HEK293 (cell line): Measurements from ENCODE around the gene TMEM150C.
A peak's percentile ranks its signal among the peaks of the same experiment; 100 is the strongest.

Source experiments
- CTCF ChIA-PET: fragments of 350-600 bp; formaldehyde crosslinking; extraction: SDS; loops from one replicate; lab custom pipeline; 2021; ENCODE audit warnings: antibody characterized with exemption; lab: Yijun Ruan, JAX
- POLR2A ChIA-PET: fragments of 300-600 bp; formaldehyde crosslinking; extraction: SDS; loops from one replicate; lab custom pipeline; 2020; ENCODE audit warnings: antibody characterized with exemption, inconsistent platforms; lab: Yijun Ruan, JAX
- H3K27ac ChIP-seq: fragments of 200-500 bp; sonication (Bioruptor generic); 2 replicates; pipeline ENCODE4 v1.5.1; 2014; ENCODE audit warnings: low read depth, low read length, control low read depth, inconsistent platforms; ENCODE audit errors: extremely low read depth
- H3K36me3 ChIP-seq, 2 experiments: fragments of 200-500 bp in 1 of 2; sonication (Bioruptor generic) in 1 of 2; 1 replicate in 1 of 2; 2 replicates in 1 of 2; pipeline ENCODE4 v1.5.1; 2014 to 2017; ENCODE audit warnings: inconsistent platforms in 2 of 2, low read length in 2 of 2; ENCODE audit not compliant: control insufficient read depth in 2 of 2, insufficient read depth in 1 of 2
- H3K4me1 ChIP-seq: fragments of 200-500 bp; sonication (Bioruptor generic); 2 replicates; pipeline ENCODE4 v1.5.1; 2014; ENCODE audit warnings: mild to moderate bottlenecking, low read length, inconsistent platforms; ENCODE audit not compliant: control insufficient read depth, insufficient read depth
- H3K4me3 ChIP-seq: 2 replicates; pipeline ENCODE4 v1.5.1; 2011; ENCODE audit warnings: low read depth, mild to moderate bottlenecking, control low read depth, low read length, moderate library complexity
- H3K9me3 ChIP-seq: fragments of 200-500 bp; sonication (Bioruptor generic); 2 replicates; pipeline ENCODE4 v1.5.1; 2014; ENCODE audit warnings: low read depth, low read length, inconsistent platforms; ENCODE audit not compliant: control insufficient read depth, insufficient read depth
- BCL11B ChIP-seq: fragments of 450-650 bp; formaldehyde crosslinking; IDR thresholded peaks from 2 replicates; pipeline ENCODE4 v1.5.1; 2016; ENCODE audit warnings: low read depth, missing biosample characterization, missing genetic modification characterization
- GLIS1 ChIP-seq: fragments of 450-650 bp; formaldehyde crosslinking; IDR thresholded peaks from 2 replicates; pipeline ENCODE4 v1.5.1; 2016; ENCODE audit warnings: missing biosample characterization, missing genetic modification characterization
- PRDM4 ChIP-seq: fragments of 450-650 bp; formaldehyde crosslinking; IDR thresholded peaks from 2 replicates; pipeline ENCODE4 v1.5.1; 2017; ENCODE audit warnings: missing biosample characterization, missing genetic modification characterization
- SP2 ChIP-seq: fragments of 450-650 bp; formaldehyde crosslinking; IDR thresholded peaks from 2 replicates; pipeline ENCODE4 v1.5.1; 2016; ENCODE audit warnings: missing biosample characterization, missing genetic modification characterization
- ZBTB17 ChIP-seq: fragments of 450-650 bp; formaldehyde crosslinking; IDR thresholded peaks from 2 replicates; pipeline ENCODE4 v1.5.1; 2016; ENCODE audit warnings: missing biosample characterization, missing genetic modification characterization
- ZBTB20 ChIP-seq: fragments of 450-650 bp; formaldehyde crosslinking; IDR thresholded peaks from 2 replicates; pipeline ENCODE4 v1.5.1; 2016; ENCODE audit warnings: missing biosample characterization, missing genetic modification characterization
- ZBTB6 ChIP-seq: fragments of 450-650 bp; formaldehyde crosslinking; IDR thresholded peaks from 2 replicates; pipeline ENCODE4 v1.5.1; 2017; ENCODE audit warnings: missing biosample characterization, missing genetic modification characterization
- ZBTB8A ChIP-seq: fragments of 450-650 bp; formaldehyde crosslinking; IDR thresholded peaks from 2 replicates; pipeline ENCODE4 v1.5.1; 2016; ENCODE audit warnings: missing biosample characterization, missing genetic modification characterization
- ZFP41 ChIP-seq: fragments of 450-650 bp; formaldehyde crosslinking; IDR thresholded peaks from 2 replicates; pipeline ENCODE4 v1.5.1; 2016; ENCODE audit warnings: missing biosample characterization, missing genetic modification characterization, borderline replicate concordance
- ZNF280D ChIP-seq: fragments of 450-650 bp; formaldehyde crosslinking; IDR thresholded peaks from 2 replicates; pipeline ENCODE4 v1.5.1; 2016; ENCODE audit warnings: missing biosample characterization, missing genetic modification characterization
- ZNF335 ChIP-seq: fragments of 450-650 bp; formaldehyde crosslinking; conservative IDR thresholded peaks from 2 replicates; pipeline ENCODE4 v1.5.1; 2016; ENCODE audit warnings: missing biosample characterization, missing genetic modification characterization
- ZNF354C ChIP-seq: fragments of 450-650 bp; formaldehyde crosslinking; IDR thresholded peaks from 2 replicates; pipeline ENCODE4 v1.5.1; 2016; ENCODE audit warnings: missing biosample characterization, missing genetic modification characterization, low read depth, borderline replicate concordance
- ZNF366 ChIP-seq: fragments of 450-650 bp; formaldehyde crosslinking; conservative IDR thresholded peaks from 2 replicates; pipeline ENCODE4 v1.5.1; 2016; ENCODE audit warnings: missing biosample characterization, missing genetic modification characterization
- ZNF37A ChIP-seq: fragments of 450-650 bp; IDR thresholded peaks from 2 replicates; pipeline ENCODE4 v1.5.1; 2018; ENCODE audit warnings: missing biosample characterization, missing genetic modification characterization
- ZNF391 ChIP-seq: fragments of 450-650 bp; formaldehyde crosslinking; IDR thresholded peaks from 2 replicates; pipeline ENCODE4 v1.5.1; 2016; ENCODE audit warnings: low read depth, missing biosample characterization, missing genetic modification characterization, borderline replicate concordance
- ZNF473 ChIP-seq: fragments of 450-650 bp; formaldehyde crosslinking; IDR thresholded peaks from 2 replicates; pipeline ENCODE4 v1.5.1; 2017; ENCODE audit warnings: missing biosample characterization, missing genetic modification characterization
- ZNF529 ChIP-seq: fragments of 450-650 bp; formaldehyde crosslinking; IDR thresholded peaks from 2 replicates; pipeline ENCODE4 v1.5.1; 2017; ENCODE audit warnings: missing genetic modification characterization, missing biosample characterization; ENCODE audit not compliant: insufficient replicate concordance
- ZNF610 ChIP-seq: fragments of 450-650 bp; formaldehyde crosslinking; IDR thresholded peaks from 2 replicates; pipeline ENCODE4 v1.5.1; 2016; ENCODE audit warnings: missing biosample characterization, missing genetic modification characterization, borderline replicate concordance
- ZNF623 ChIP-seq: fragments of 450-650 bp; formaldehyde crosslinking; IDR thresholded peaks from 2 replicates; pipeline ENCODE4 v1.5.1; 2016; ENCODE audit warnings: missing biosample characterization, missing genetic modification characterization
- ZNF791 ChIP-seq: fragments of 450-650 bp; formaldehyde crosslinking; IDR thresholded peaks from 2 replicates; pipeline ENCODE4 v1.5.1; 2016; ENCODE audit warnings: missing biosample characterization, missing genetic modification characterization
- TF ChIP-seq, protein P1 (sequence below): fragments of 450-650 bp; formaldehyde crosslinking; IDR thresholded peaks from 2 replicates; pipeline ENCODE4 v1.5.1; 2016; ENCODE audit warnings: missing biosample characterization, missing genetic modification characterization
- TF ChIP-seq, protein P2 (sequence below): fragments of 450-650 bp; formaldehyde crosslinking; IDR thresholded peaks from 2 replicates; pipeline ENCODE4 v1.5.1; 2016; ENCODE audit warnings: missing biosample characterization, missing genetic modification characterization

The TMEM150C gene

GRCh38 chr4:82561786-82562563 lies at the start of gene TMEM150C:
TMEM150C (minus strand) TSS chr4:82561988; CDS start chr4:82504657, 57,331 bp downstream.
- CTCF ChIA-PET = no interaction called here
- Histone ChIP-seq H3K9me3 (no peaks in the 10 kb centered on the region), H3K4me3 (peak within 1 kb of the TSS; percentile 39)
- TF ChIP-seq GLIS1 (tag by site-specific recombination) (peak; percentile 55), BCL11B (tag by site-specific recombination) (no peak), SP2 (tag by site-specific recombination) (0 out of 2 replicates have a peak, but pooled peaks have one; percentile 6), ZNF610 (tag by site-specific recombination) (peak; percentile 76; the same call in 1 of the 2 replicates), PRDM4 (tag by site-specific recombination) (no peak), ZBTB8A (peak; percentile 31; the same call in 1 of the 2 replicates), ZBTB20 (peak; percentile 28; the same call in 1 of the 2 replicates), ZNF335 (tag by site-specific recombination) (peak; percentile 79), ZNF280D (tag by site-specific recombination) (no peak), ZBTB17 (peak; percentile 50; the same call in 1 of the 2 replicates), ZNF366 (tag by site-specific recombination) (0 out of 2 replicates have a peak, but pooled peaks have one; percentile 25)
- TF ChIP-seq, protein P1, sequence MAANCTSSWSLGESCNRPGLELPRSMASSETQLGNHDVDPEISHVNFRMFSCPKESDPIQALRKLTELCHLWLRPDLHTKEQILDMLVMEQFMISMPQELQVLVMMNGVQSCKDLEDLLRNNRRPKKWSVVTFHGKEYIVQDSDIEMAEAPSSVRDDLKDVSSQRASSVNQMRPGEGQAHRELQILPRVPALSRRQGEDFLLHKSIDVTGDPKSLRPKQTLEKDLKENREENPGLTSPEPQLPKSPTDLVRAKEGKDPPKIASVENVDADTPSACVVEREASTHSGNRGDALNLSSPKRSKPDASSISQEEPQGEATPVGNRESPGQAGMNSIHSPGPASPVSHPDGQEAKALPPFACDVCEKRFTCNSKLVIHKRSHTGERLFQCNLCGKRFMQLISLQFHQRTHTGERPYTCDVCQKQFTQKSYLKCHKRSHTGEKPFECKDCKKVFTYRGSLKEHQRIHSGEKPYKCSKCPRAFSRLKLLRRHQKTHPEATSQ = no peak
- TF ChIP-seq, protein P2, sequence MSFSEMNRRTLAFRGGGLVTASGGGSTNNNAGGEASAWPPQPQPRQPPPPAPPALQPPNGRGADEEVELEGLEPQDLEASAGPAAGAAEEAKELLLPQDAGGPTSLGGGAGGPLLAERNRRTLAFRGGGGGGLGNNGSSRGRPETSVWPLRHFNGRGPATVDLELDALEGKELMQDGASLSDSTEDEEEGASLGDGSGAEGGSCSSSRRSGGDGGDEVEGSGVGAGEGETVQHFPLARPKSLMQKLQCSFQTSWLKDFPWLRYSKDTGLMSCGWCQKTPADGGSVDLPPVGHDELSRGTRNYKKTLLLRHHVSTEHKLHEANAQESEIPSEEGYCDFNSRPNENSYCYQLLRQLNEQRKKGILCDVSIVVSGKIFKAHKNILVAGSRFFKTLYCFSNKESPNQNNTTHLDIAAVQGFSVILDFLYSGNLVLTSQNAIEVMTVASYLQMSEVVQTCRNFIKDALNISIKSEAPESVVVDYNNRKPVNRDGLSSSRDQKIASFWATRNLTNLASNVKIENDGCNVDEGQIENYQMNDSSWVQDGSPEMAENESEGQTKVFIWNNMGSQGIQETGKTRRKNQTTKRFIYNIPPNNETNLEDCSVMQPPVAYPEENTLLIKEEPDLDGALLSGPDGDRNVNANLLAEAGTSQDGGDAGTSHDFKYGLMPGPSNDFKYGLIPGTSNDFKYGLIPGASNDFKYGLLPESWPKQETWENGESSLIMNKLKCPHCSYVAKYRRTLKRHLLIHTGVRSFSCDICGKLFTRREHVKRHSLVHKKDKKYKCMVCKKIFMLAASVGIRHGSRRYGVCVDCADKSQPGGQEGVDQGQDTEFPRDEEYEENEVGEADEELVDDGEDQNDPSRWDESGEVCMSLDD = no peak
- TF ChIP-seq, all 188 proteins: peak for 8
- H3K4me1 ChIP-seq = no peaks in the 10 kb centered on the region
- POLR2A ChIA-PET = no interaction called here
- no peaks in the 10 kb centered on the region for H3K36me3 ChIP-seq
- peak within 1 kb of the TSS; percentile 45; the same call in 1 of the 2 replicates for H3K27ac ChIP-seq

- no peak overlapping the region for H3K4me3 ChIP-seq
- no peaks in the 10 kb centered on the region for H3K4me1 ChIP-seq
- H3K9me3 ChIP-seq = no peaks in the 10 kb centered on the region
- POLR2A ChIA-PET = no interaction called here
- no peak overlapping the region for H3K27ac ChIP-seq
- CTCF ChIA-PET = no interaction called here
- no peaks in the 10 kb centered on the region for H3K36me3 ChIP-seq
- no peak for TF ChIP-seq ZNF354C
- no peak for TF ChIP-seq ZBTB6 (tag by site-specific recombination)
- no peak for TF ChIP-seq ZNF473 (tag by site-specific recombination)
- TF ChIP-seq ZNF529 (tag by site-specific recombination) = no peak
- no peak for TF ChIP-seq ZNF623 (tag by site-specific recombination)
- no peak for TF ChIP-seq ZNF791 (tag by site-specific recombination)
- no peak for TF ChIP-seq ZNF391 (tag by site-specific recombination)
- no peak for TF ChIP-seq ZNF37A (tag by site-specific recombination)
- TF ChIP-seq ZFP41 = no peak
Observed at GRCh38 chr4:82611527-82611926, 49.7 kb upstream of the TMEM150C start.
